Measurements from ENCODE around the gene HTR2C.

Gene HTR2C

Small RNA genes lying within 50 kb of the gene (small RNA-seq; reads per million reads assigned to genes)
- gene AL355812.1: 0 reads per million in 2 experiments
- 0 reads per million in 2 experiments for gene MIR1264
- 0 reads per million in 2 experiments for gene MIR1298
- 0 reads per million in 2 experiments for gene MIR1911
- gene MIR1912: 0 reads per million in 2 experiments
- 0 reads per million in 2 experiments for gene MIR448
- 0 reads per million in 2 experiments for gene MIR764
- gene SNORA35: 0 reads per million in 2 experiments
